Memory B cell (primary cell): ENCODE data around the gene CAPN13.

Experiments
- ATAC-seq: fragments of 150-1000 bp; cut with Tn5 transposase; 2 replicates; pipeline ENCODE4 v1.10.0; 2021; ENCODE audit warnings: low read depth, mild to moderate bottlenecking, moderate library complexity
- DNase-seq, 2 donors: peaks; one replicate each; pipeline ENCODE4 v3.0.0; 2022; ENCODE audit warnings: low spot score in 2 of 2
- H3K27ac Mint-ChIP-seq: one replicate; pipeline ENCODE4 v1.8.0; 2022; ENCODE audit warnings: mild to moderate bottlenecking, moderate library complexity, mixed read lengths
- H3K27me3 Mint-ChIP-seq: one replicate; pipeline ENCODE4 v1.8.0; 2022; ENCODE audit warnings: mixed read lengths
- H3K36me3 Mint-ChIP-seq: one replicate; pipeline ENCODE4 v1.8.0; 2022; ENCODE audit warnings: mild to moderate bottlenecking, mixed read lengths
- H3K4me1 Mint-ChIP-seq: one replicate; pipeline ENCODE4 v1.8.0; 2022; ENCODE audit warnings: mixed read lengths
- H3K4me3 Mint-ChIP-seq: one replicate; pipeline ENCODE4 v1.8.0; 2022; ENCODE audit warnings: mild to moderate bottlenecking, moderate library complexity, mixed read lengths
- H3K9me3 Mint-ChIP-seq: one replicate; pipeline ENCODE4 v1.8.0; 2022; ENCODE audit warnings: mixed read lengths

Gene CAPN13

DNA sequence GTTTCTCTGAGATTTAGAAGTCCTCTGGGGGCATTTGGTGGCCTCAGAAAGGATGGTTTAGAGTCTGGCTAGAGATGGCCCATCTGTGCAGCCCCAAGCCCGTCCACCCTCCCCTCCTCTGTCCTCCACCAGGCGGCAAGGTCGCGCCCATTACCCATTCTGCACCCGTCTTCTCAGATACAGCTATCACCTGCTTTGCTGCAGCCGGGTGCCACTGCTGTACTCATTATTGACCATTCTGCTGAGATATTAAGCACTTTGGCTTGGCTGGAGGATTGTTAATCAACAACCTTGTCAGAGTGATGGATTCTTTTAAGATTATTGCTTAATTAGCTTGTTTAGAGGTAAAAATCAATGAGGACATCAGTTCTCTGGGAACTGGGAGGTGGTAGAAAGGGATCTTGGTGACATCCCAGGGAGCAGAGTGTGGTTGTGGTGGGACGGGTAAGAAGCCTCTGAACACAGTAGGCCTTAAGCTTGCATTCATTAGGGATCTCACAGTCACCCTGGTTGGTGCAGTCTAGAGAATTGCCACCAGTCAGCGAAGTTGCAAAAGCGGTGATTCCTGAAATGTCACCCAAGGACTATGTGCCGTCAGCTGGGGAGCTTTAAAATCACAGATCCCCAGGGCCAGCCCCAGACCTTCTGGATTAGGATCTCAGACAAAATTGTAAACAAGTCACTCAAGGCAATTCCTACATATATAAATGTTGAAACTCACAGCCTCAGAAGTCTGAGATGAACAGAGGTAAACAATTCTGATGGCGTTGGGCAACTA lies 90.9 kb downstream of the CAPN13 start:
- H3K27me3 Mint-ChIP-seq = peaks cover 2% of the 10 kb centered on the region
- no peak overlapping the region for H3K4me3 Mint-ChIP-seq
- DNase-seq = no peak
- no peaks in the 10 kb centered on the region for H3K9me3 Mint-ChIP-seq
- no peak for ATAC-seq
- H3K27ac Mint-ChIP-seq = no peak overlapping the region
- H3K4me1 Mint-ChIP-seq = no peaks in the 10 kb centered on the region
- no peaks in the 10 kb centered on the region for H3K36me3 Mint-ChIP-seq

DNA sequence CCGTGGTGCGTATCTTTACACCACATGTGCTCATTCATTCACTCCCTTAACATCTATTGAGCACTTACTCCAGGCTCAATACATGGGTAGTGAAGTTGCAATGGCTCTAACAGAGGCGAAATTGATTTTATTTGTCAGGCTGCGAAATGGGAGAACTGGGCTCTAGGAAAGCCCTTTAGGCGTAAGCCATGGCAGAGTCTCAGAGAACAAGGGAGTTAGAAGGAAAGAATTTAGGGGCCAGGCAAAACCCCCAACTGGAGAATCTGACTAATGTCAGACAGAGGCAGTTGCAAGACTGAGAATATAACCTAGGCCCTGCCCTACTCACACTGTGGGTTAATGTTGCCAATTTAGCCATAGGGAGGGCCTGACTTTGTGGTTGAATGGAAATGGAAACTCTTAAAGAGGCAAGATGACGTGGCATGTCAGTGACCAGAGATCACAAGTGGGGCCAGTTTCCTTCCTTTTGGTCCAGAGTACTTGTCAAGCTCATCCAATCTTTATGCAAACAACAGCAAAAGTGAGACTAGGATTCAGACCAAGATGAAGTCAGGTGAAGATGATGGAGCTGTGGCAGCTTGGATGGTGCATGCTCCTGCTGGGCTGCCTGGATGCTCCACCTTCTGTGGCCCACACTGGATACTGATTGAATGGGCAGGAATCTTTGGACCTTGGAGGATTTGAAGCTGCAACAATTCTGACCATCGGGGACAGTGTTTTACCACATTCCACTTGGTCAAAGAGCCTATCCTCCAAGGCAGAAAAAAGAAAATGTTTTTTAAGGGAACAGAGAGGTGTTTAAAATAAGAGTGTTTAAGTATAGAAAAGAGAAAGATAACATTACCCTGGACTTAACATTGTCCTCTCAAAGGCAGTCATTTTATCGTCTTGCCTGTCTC lies 92.2 kb downstream of the CAPN13 start:
- Mint-ChIP-seq H3K27me3 (no peaks in the 10 kb centered on the region), H3K36me3 (no peaks in the 10 kb centered on the region), H3K4me3 (no peak overlapping the region), H3K27ac (no peak overlapping the region), H3K4me1 (no peaks in the 10 kb centered on the region), H3K9me3 (no peaks in the 10 kb centered on the region)
- ATAC-seq (no peak), DNase-seq (no peak)

DNA sequence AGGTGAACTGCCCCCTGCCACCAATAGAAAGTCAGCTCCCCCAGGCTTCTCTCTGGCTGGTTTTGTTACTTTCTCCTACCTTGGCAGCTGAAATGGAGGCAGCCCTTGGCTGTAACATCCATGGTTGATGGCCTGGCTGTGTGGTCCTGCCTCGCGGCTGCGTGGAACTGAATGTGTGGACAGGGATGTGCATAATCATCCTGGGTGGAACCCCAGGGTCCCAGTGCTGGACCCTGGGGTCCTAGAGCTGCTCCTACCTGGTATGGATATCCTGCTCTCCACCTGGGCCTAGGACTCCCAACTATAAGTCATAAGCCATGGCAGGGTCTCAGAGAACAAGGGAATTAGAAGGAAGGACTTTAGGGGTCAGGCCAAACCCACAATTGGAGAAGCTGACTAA lies 93.5 kb downstream of the CAPN13 start:
- H3K4me1 Mint-ChIP-seq = no peaks in the 10 kb centered on the region
- no peak overlapping the region for H3K27ac Mint-ChIP-seq
- no peak for DNase-seq
- H3K4me3 Mint-ChIP-seq = no peak overlapping the region
- H3K36me3 Mint-ChIP-seq = no peaks in the 10 kb centered on the region
- no peaks in the 10 kb centered on the region for H3K9me3 Mint-ChIP-seq
- no peak for ATAC-seq
- H3K27me3 Mint-ChIP-seq = no peaks in the 10 kb centered on the region

DNA sequence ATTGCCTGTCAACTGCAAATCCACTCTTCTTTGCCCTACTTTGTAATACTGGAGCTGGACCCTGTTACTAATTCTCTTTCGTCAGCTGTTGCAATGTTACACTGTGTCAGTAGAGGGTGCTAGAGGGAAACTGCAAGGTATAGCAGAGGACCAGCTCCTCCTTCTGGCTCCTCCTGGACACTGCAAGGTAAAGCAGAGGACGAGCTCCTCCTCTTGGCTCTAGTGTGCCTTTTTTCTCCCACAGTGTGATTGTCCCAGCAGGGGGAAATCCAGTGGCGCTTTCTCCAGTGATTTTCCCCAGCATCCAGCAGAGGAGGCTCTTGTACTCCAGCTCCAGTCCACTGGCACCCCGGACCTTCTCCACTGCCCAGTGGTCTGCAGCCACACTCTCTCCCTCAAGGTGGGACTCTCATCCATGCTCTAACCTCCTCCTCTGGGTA lies 95.6 kb downstream of the CAPN13 start:
- Mint-ChIP-seq H3K9me3 (no peaks in the 10 kb centered on the region), H3K4me3 (no peak overlapping the region), H3K27me3 (no peaks in the 10 kb centered on the region), H3K27ac (no peak overlapping the region), H3K4me1 (peaks cover 4% of the 10 kb centered on the region), H3K36me3 (no peaks in the 10 kb centered on the region)
- ATAC-seq (peak; percentile 75), DNase-seq (peak; percentile 78 to 89)

DNA sequence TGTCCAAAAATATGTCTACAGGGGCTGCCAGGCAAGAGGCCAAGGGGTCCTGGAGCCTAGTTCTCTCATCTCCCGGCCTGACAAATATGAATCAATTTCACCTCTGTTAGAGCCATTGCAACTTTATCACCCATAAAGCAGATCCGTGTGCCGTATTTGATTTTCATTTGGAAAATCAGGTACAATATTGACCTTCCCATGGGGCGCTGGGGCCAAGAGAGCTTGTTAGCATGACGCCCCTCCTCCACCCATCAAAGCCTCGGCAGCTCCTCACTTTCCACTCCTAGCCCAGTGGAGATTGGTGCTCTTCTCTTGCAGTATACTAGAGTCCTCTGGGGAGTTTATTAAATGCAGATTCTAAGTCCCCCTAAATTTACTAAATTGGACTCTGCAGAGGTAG lies 96.8 kb downstream of the CAPN13 start:
- Mint-ChIP-seq H3K4me3 (no peak overlapping the region), H3K4me1 (peaks cover 4% of the 10 kb centered on the region), H3K27ac (no peak overlapping the region), H3K9me3 (no peaks in the 10 kb centered on the region), H3K27me3 (no peaks in the 10 kb centered on the region), H3K36me3 (no peaks in the 10 kb centered on the region)
- no peak for ATAC-seq
- DNase-seq = no peak

DNA sequence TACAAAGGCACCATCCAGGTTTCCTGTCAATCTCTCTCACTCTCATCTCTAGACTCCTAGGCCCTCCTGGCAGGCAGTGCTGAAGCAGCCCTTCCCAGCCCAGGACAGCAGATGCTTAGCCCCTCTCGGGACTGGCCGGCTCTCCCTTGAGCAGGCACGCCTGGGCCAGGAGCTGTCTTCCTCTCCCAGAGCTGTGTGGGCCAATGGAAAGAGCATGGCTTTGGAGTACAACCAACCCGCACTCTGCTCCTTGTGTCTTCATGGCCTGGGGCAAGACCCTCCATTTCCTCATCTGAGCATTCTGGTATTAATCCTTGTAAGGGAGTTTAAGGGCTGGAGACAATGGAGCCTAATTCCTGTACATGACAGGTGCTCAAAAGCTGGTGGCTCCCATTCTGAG lies 97.2 kb downstream of the CAPN13 start:
- Mint-ChIP-seq H3K4me3 (no peak overlapping the region), H3K36me3 (no peaks in the 10 kb centered on the region), H3K27me3 (no peaks in the 10 kb centered on the region), H3K27ac (no peak overlapping the region), H3K9me3 (no peaks in the 10 kb centered on the region), H3K4me1 (peaks cover 4% of the 10 kb centered on the region)
- no peak for DNase-seq
- no peak for ATAC-seq

DNA sequence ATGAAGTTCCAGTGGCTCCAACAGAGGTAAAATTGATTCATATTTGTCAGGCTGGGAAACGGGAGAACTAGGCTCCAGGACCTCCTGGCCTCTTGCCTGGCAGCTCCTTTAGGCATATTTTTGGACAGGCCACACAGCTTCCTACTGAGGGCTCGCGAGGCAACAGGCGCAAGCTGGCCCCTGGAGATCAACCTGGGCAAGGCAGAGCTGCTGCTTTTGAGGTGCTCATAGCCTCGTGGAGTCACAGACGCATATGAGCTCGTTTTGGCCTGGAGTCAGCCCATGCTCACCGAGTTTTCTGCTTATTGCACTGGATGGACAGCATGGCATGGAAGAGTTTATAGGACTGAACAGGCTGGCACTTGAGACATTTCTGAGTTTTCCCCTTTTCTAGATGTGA lies 97.7 kb downstream of the CAPN13 start:
- no peaks in the 10 kb centered on the region for H3K36me3 Mint-ChIP-seq

DNA sequence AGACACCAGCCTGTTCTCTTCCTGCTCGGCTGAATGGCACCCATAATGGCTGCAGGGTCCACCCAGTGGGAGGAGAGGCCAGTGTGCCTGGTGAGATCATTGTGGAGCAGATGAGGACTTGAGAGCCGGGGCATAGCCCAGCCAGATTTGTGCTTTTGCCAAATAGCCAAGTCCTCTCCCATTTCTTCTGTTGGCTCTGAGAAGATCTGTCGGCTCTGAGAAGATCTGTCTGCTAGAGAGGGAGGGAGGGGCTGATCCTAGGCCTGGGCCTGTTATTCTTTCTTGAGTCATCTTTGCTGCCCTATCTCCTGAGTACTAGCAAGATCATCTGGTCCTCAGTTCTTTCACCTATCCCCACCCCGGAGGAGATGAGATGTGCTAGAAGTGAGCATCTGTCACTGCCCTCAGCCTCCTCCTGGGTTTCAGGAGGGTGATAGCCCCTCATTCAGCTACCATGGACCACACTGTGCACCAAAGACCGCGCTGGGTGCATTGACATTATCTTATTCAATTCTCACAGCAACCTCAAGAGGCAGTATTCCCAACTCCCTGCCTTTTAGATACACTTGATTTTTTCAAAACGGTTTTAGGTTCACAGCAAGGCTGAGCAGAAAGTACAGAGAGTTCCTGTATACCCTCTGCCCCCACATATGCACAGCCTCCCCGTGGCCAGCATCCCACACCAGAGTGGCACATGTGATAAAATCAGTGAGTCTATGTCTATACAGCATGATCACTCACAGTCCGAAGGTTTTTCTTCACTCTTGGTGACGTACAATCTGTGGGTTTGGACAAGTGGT lies 98.6 kb downstream of the CAPN13 start:
- peaks cover 4% of the 10 kb centered on the region for H3K4me1 Mint-ChIP-seq
- no peak overlapping the region for H3K27ac Mint-ChIP-seq
- ATAC-seq = no peak
- no peaks in the 10 kb centered on the region for H3K36me3 Mint-ChIP-seq
- H3K27me3 Mint-ChIP-seq = no peaks in the 10 kb centered on the region
- DNase-seq = no peak
- no peak overlapping the region for H3K4me3 Mint-ChIP-seq
- H3K9me3 Mint-ChIP-seq = no peaks in the 10 kb centered on the region

More for the DNA sequence above, 97.7 kb downstream of the CAPN13 start:
- Mint-ChIP-seq H3K27ac (no peak overlapping the region), H3K9me3 (no peaks in the 10 kb centered on the region), H3K4me1 (peaks cover 4% of the 10 kb centered on the region), H3K4me3 (no peak overlapping the region), H3K27me3 (no peaks in the 10 kb centered on the region)
- ATAC-seq = no peak
- no peak for DNase-seq

DNA sequence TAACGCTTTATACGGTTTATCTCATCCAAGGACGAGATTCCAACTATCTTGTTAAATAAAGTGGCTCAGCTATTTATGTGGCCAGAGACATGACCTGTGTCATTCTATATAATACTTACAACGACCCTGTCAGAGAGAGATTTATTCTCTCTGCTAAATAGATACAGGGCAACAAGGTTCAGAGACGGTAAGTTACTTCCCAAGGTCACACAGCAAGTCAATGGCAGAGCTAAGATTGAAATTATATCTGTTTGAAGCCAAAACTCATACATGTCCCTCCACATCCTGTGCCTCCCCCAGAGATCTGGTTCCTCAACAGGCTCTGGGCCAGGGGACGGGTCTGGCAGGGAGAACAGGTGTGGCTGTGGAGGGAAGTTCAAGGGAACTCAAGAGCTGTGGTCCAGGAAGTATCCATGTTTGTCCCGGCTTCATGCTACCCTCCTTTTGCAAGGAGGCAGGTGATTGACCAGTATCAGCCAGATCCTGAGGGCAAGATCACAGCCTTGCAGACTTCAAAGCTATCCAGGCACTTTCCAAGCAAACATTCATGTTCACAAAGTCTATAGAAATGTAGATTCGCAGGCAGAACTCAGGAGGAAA lies 99.8 kb downstream of the CAPN13 start:
- Mint-ChIP-seq H3K36me3 (peaks cover 2% of the 10 kb centered on the region), H3K27ac (no peak overlapping the region), H3K9me3 (peaks cover 3% of the 10 kb centered on the region), H3K4me1 (peaks cover 4% of the 10 kb centered on the region), H3K4me3 (no peak overlapping the region), H3K27me3 (no peaks in the 10 kb centered on the region)
- ATAC-seq (no peak), DNase-seq (no peak)

DNA sequence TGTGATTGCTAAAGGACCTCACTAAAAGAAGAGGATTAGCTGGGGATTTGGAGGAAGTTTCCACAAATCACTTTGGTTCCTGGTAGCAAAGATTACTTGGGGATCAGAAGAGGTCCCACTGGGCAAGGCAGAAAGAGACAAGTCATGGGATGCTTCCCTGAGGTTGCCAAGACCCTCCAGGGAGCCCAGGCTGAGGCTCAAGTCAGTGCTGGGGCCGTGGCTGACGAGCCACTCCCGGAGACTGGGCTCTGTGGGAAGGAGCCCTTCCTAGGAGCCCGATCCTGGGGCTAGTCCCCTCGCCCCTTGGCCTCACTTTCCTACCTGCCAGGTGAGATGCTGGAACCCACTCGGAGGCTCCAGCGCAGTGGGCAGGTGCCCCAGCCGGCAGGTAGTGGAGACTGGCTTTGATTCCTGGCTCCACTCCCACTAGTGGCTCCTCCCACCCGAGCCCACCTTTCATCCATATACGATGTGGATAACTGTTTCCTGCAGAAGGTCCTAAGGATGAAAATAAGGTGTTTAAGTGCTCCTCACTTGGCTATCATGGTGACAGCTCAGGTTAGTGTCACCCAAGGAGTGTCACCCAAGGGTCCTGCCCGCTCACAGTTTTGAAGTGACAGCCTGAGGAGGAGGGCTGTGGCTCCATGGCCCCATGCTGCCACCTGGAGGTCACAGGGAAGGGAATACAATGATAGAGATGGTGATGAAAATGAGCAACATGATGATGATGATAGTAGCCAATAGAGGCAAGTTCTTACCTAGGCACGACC lies 100.5 kb downstream of the CAPN13 start:
- Mint-ChIP-seq H3K36me3 (peaks cover 8% of the 10 kb centered on the region), H3K4me3 (no peak overlapping the region), H3K4me1 (peaks cover 4% of the 10 kb centered on the region), H3K9me3 (peaks cover 9% of the 10 kb centered on the region), H3K27ac (no peak overlapping the region), H3K27me3 (no peaks in the 10 kb centered on the region)
- DNase-seq (peak; percentile 68 to 72), ATAC-seq (peak; percentile 84)

DNA sequence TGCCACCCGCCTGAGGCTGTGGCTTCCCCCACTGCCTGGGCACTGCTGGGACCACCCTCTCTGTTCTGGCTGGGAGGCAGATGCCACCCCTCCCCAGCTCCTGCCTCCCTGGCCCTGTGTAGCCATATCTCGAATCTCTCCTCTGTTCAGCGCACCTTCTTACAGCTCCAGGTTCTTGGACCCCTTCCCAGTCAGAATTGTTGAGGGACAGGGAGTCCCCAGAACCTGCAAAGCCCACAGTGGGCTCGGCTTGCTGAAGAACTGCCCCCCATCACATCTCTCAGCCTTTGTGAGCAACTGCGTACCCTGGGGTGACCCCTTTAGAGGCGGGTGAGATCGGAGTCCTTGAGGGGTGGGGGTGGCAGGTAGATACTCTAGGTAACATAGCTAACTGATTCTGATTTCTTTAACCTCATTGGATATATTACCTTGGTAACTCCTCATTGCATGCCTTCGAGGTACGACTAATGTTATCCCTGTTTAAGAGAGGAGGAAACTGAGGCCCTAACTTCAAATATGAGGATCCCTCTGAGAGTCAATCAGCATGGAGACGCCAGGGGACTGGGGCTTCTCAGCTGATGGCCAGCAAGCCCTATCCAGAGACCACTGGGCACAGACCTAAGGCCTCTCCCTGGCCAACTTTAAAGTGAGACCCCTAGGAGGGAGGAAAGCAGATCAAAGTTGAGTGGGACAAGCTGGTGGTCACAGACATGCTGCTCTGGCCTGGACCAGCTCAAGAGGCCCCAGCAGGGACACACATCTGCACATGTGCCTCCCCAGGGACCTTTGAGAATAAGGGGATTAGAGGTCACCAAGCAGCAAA lies 101.3 kb downstream of the CAPN13 start:
- no peak for ATAC-seq

DNA sequence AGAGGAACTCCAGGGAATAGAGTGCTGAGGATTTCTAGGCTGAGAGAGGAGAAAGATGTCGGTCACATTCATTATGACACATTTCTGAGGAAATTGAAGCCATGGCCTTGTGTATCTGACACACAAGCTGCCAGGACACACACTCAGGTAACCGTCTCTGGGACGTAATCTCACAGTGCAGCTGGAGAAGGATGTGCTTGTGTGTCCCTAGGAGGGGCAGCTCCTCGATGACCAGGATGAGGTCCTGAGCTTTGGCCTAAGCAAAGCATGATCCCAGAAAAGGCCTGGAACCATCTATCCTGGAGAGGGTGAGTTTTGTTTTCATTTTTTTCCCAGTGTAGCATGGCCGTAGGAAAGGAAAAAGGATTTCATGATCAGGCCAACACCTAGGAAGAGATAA lies 102.2 kb downstream of the CAPN13 start:
- ATAC-seq (no peak), DNase-seq (no peak)
- H3K27me3 Mint-ChIP-seq = no peaks in the 10 kb centered on the region
- H3K36me3 Mint-ChIP-seq = peaks cover 8% of the 10 kb centered on the region
- H3K4me3 Mint-ChIP-seq = no peak overlapping the region
- peaks cover 11% of the 10 kb centered on the region for H3K9me3 Mint-ChIP-seq
- peaks cover 4% of the 10 kb centered on the region for H3K4me1 Mint-ChIP-seq
- H3K27ac Mint-ChIP-seq = no peak overlapping the region

More for the DNA sequence above, 101.3 kb downstream of the CAPN13 start:
- Mint-ChIP-seq H3K36me3 (peaks cover 8% of the 10 kb centered on the region), H3K27me3 (no peaks in the 10 kb centered on the region), H3K4me1 (peaks cover 4% of the 10 kb centered on the region), H3K9me3 (peaks cover 11% of the 10 kb centered on the region), H3K27ac (no peak overlapping the region), H3K4me3 (no peak overlapping the region)
- DNase-seq = no peak
